H1 (cell line): ENCODE data around the gene FJX1. TPM values are rescaled to one million over a fixed set of nuclear protein-coding genes. Genes with fewer than 3 reads are reported as not detected.

ENCODE experiments used
- TEAD4 ChIP-seq: IDR thresholded peaks from 2 replicates; pipeline ENCODE4 v1.6.1; 2012; ENCODE audit warnings: low read depth, low read length, inconsistent platforms, mixed read lengths
- polyA plus RNA-seq, 7 experiments: library from polyadenylated mRNA; depleted of rRNA in 3 of 7; stranded (reverse) in 5 of 7; unstranded in 2 of 7; fragments of >200 nt in 5 of 7; fragments of 200-250 nt in 2 of 7; gene quantifications; 1 replicate in 5 of 7; 2 replicates in 1 of 7; 4 replicates in 1 of 7; pipeline versions ENCODE4 v1.2.1 to v1.2.3, GENCODE V29; 2011 to 2013; ENCODE audit warnings: missing spikeins in 2 of 7, mixed read lengths in 2 of 7
- total RNA-seq: library from RNA; stranded (reverse); fragmentation: NEBNext Ultra II Directional; extraction: Animal tissue kit (Norgen Biotek cat#: 25700); gene quantifications from 2 replicates; pipeline ENCODE4 v1.2.1, GENCODE V29; 2021
- TF ChIP-seq, protein P1 (sequence below): IDR thresholded peaks from 2 replicates; pipeline ENCODE4 v1.6.1; 2011; ENCODE audit warnings: low read length, improper control_type of control experiment

The FJX1 gene
- total and polyA plus RNA-seq, 2 of the 8 experiments (the other 6 are each of a cell fraction or from before 2014, with no cell fraction given), result 6.3 to 13.3 TPM

DNA sequence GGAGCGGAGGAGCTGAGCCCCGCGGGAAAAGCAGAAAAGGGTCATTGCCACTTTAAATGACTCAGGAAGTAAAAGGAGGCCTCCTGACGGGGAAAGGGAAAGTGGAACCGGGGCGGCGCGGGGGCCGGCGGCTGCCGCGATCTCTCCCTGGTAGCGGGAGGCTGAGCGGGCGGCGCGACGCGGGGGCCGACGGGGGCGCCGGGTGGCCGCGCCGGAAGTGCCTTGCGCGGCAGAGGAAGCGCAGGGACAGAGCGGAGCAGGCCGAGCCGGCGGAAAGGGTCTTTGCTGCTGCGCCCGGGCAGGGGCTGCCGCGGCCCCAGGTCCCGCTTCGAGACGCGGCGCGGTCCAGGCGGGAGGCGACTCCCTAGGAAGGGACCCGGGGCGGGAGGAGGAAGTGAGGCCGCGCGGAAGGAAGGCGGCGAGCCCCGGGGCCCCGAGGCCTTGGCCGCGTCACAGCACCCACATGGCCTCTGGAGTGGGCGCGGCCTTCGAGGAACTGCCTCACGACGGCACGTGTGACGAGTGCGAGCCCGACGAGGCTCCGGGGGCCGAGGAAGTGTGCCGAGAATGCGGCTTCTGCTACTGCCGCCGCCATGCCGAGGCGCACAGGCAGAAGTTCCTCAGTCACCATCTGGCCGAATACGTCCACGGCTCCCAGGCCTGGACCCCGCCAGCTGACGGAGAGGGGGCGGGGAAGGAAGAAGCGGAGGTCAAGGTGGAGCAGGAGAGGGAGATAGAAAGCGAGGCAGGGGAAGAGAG is 44.6 kb downstream of the FJX1 start, which contains the start of gene TRIM44 (continued):
- TF ChIP-seq, protein P1, sequence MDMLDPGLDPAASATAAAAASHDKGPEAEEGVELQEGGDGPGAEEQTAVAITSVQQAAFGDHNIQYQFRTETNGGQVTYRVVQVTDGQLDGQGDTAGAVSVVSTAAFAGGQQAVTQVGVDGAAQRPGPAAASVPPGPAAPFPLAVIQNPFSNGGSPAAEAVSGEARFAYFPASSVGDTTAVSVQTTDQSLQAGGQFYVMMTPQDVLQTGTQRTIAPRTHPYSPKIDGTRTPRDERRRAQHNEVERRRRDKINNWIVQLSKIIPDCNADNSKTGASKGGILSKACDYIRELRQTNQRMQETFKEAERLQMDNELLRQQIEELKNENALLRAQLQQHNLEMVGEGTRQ, result 0 out of 2 replicates have a peak, but pooled peaks have one; percentile 14
- peak; percentile 46; the same call in 1 of the 2 replicates for TF ChIP-seq TEAD4
